Measurements from ENCODE around the gene SLCO2A1.

Gene SLCO2A1

GRCh38 chr3:133921592-133921991 lies 108.1 kb downstream of the SLCO2A1 start:
- no peaks in the 10 kb centered on the region for H3K4me1 Mint-ChIP-seq
- no peak overlapping the region for H3K27ac Mint-ChIP-seq
- no peak overlapping the region for H3K4me3 Mint-ChIP-seq
- H3K36me3 Mint-ChIP-seq: no peaks in the 10 kb centered on the region
- no peaks in the 10 kb centered on the region for H3K9me3 Mint-ChIP-seq
- no peak for ATAC-seq
- DNase-seq (ENCODE audit: low spot score in 2 of 2): no peak

- H3K36me3 Mint-ChIP-seq: no peaks in the 10 kb centered on the region
- H3K9me3 Mint-ChIP-seq: no peaks in the 10 kb centered on the region
- H3K4me1 Mint-ChIP-seq: no peaks in the 10 kb centered on the region
- DNase-seq (ENCODE audit: low spot score in 2 of 2) (no peak), ATAC-seq (no peak)
- no peak overlapping the region for H3K27ac Mint-ChIP-seq
- H3K4me3 Mint-ChIP-seq: no peak overlapping the region
These were observed 112.6 kb downstream of the SLCO2A1 start for GRCh38 chr3:133917144-133917543.

GRCh38 chr3:133915685-133916658 lies 113.8 kb downstream of the SLCO2A1 start:
- H3K9me3 Mint-ChIP-seq: no peaks in the 10 kb centered on the region
- DNase-seq (ENCODE audit: low spot score in 2 of 2): no peak
- no peak overlapping the region for H3K27ac Mint-ChIP-seq
- ATAC-seq: no peak
- no peaks in the 10 kb centered on the region for H3K4me1 Mint-ChIP-seq
- H3K36me3 Mint-ChIP-seq: no peaks in the 10 kb centered on the region
- H3K4me3 Mint-ChIP-seq: no peak overlapping the region

GRCh38 chr3:133914839-133915600 lies 114.7 kb downstream of the SLCO2A1 start:
- Mint-ChIP-seq H3K27ac (no peak overlapping the region), H3K9me3 (no peaks in the 10 kb centered on the region), H3K36me3 (no peaks in the 10 kb centered on the region), H3K4me1 (no peaks in the 10 kb centered on the region), H3K4me3 (no peak overlapping the region)
- DNase-seq (ENCODE audit: low spot score in 2 of 2) (no peak), ATAC-seq (no peak)

GRCh38 chr3:133910422-133910821 lies 119.3 kb downstream of the SLCO2A1 start:
- no peaks in the 10 kb centered on the region for H3K4me1 Mint-ChIP-seq
- ATAC-seq: no peak
- H3K27ac Mint-ChIP-seq: no peak overlapping the region
- H3K36me3 Mint-ChIP-seq: no peaks in the 10 kb centered on the region
- H3K9me3 Mint-ChIP-seq: no peaks in the 10 kb centered on the region
- DNase-seq (ENCODE audit: low spot score in 2 of 2): no peak
- no peak overlapping the region for H3K4me3 Mint-ChIP-seq

GRCh38 chr3:133905376-133905775 lies 124.3 kb downstream of the SLCO2A1 start:
- Mint-ChIP-seq H3K27ac (no peak overlapping the region), H3K9me3 (no peaks in the 10 kb centered on the region), H3K4me1 (no peaks in the 10 kb centered on the region), H3K4me3 (no peak overlapping the region), H3K36me3 (no peaks in the 10 kb centered on the region)
- ATAC-seq: no peak
- no peak for DNase-seq (ENCODE audit: low spot score in 2 of 2)

- Mint-ChIP-seq H3K36me3 (no peaks in the 10 kb centered on the region), H3K27ac (no peak overlapping the region)
- ATAC-seq: no peak
These were observed 127.9 kb downstream of the SLCO2A1 start for GRCh38 chr3:133901847-133902246.

GRCh38 chr3:133901083-133901482 lies 128.6 kb downstream of the SLCO2A1 start:
- DNase-seq (ENCODE audit: low spot score in 2 of 2) (no peak), ATAC-seq (peak; percentile 44)
- H3K9me3 Mint-ChIP-seq: no peaks in the 10 kb centered on the region
- H3K36me3 Mint-ChIP-seq: no peaks in the 10 kb centered on the region
- peaks cover 1% of the 10 kb centered on the region for H3K4me1 Mint-ChIP-seq
- H3K4me3 Mint-ChIP-seq: no peak overlapping the region
- no peak overlapping the region for H3K27ac Mint-ChIP-seq

More at GRCh38 chr3:133901847-133902246, 127.9 kb downstream of the SLCO2A1 start:
- no peak for DNase-seq (ENCODE audit: low spot score in 2 of 2)
- Mint-ChIP-seq H3K4me3 (no peak overlapping the region), H3K9me3 (no peaks in the 10 kb centered on the region), H3K4me1 (no peaks in the 10 kb centered on the region)

- Mint-ChIP-seq H3K4me1 (peaks cover 5% of the 10 kb centered on the region), H3K36me3 (no peaks in the 10 kb centered on the region), H3K27ac (no peak overlapping the region), H3K9me3 (no peaks in the 10 kb centered on the region), H3K4me3 (no peak overlapping the region)
- DNase-seq (ENCODE audit: low spot score in 2 of 2) (no peak), ATAC-seq (no peak)
These were observed 130.4 kb downstream of the SLCO2A1 start for GRCh38 chr3:133899311-133899710.

- Mint-ChIP-seq H3K4me1 (peaks cover 12% of the 10 kb centered on the region), H3K36me3 (no peaks in the 10 kb centered on the region), H3K4me3 (no peak overlapping the region), H3K9me3 (no peaks in the 10 kb centered on the region), H3K27ac (no peak overlapping the region)
- ATAC-seq (no peak), DNase-seq (ENCODE audit: low spot score in 2 of 2) (no peak)
These were observed 132.2 kb downstream of the SLCO2A1 start for GRCh38 chr3:133897547-133897946.

GRCh38 chr3:133896002-133896761 lies 133.5 kb downstream of the SLCO2A1 start:
- Mint-ChIP-seq H3K36me3 (no peaks in the 10 kb centered on the region), H3K9me3 (no peaks in the 10 kb centered on the region), H3K4me1 (peaks cover 18% of the 10 kb centered on the region), H3K27ac (peak overlapping the region; percentile 77), H3K4me3 (peak overlapping the region; percentile 74)
- ATAC-seq (peak; percentile 55), DNase-seq (ENCODE audit: low spot score in 2 of 2) (no peak)

GRCh38 chr3:133895208-133896001 lies 134.3 kb downstream of the SLCO2A1 start, which contains the start of gene RAB6B:
Gene RAB6B (minus strand): TSS chr3:133895882. CDS start chr3:133895466, 416 bp downstream.
- peak within 1 kb of the TSS; percentile 74 for H3K4me3 Mint-ChIP-seq
- DNase-seq (ENCODE audit: low spot score in 2 of 2): no peak
- peak; percentile 85 for ATAC-seq
- no peaks in the 10 kb centered on the region for H3K9me3 Mint-ChIP-seq
- peak within 1 kb of the TSS; percentile 77 for H3K27ac Mint-ChIP-seq
- H3K36me3 Mint-ChIP-seq: no peaks in the 10 kb centered on the region
- H3K4me1 Mint-ChIP-seq: peaks cover 24% of the 10 kb centered on the region

GRCh38 chr3:133894353-133895207 lies 135.1 kb downstream of the SLCO2A1 start:
- peaks cover 24% of the 10 kb centered on the region for H3K4me1 Mint-ChIP-seq
- no peaks in the 10 kb centered on the region for H3K9me3 Mint-ChIP-seq
- peak overlapping the region; percentile 74 for H3K4me3 Mint-ChIP-seq
- peak overlapping the region; percentile 77 for H3K27ac Mint-ChIP-seq
- H3K36me3 Mint-ChIP-seq: no peaks in the 10 kb centered on the region
- ATAC-seq (peak; percentile 15), DNase-seq (ENCODE audit: low spot score in 2 of 2) (peak in 1 of 2 donors; percentile 44)
